Measurements from ENCODE around the gene LRRN4.
"Not testable (repeated sequence)": the region's sequence is repeated elsewhere in the genome, so short reads cannot be mapped to it uniquely, and the experiment has no call there.

The LRRN4 gene

GRCh38 chr20:6044115-6044514, 9.7 kb downstream of the LRRN4 start:
- H3K27me3 ChIP-seq (ENCODE audit: insufficient read depth, low read length), result peaks cover 7% of the 10 kb centered on the region; the same call in 1 of the 2 replicates
- no peak overlapping the region for H3K4me3 ChIP-seq (ENCODE audit: low read length)
- H3K4me1 ChIP-seq (ENCODE audit: insufficient read depth, low read length), result no peaks in the 10 kb centered on the region
- 88% methylated on average over 2 of the region's 2 CpGs for WGBS
- no peak overlapping the region for H3K27ac ChIP-seq (ENCODE audit: low read depth, low read length)
- peaks cover 18% of the 10 kb centered on the region for H3K36me3 ChIP-seq (ENCODE audit: insufficient read depth, low read length)
- H3K9me3 ChIP-seq (ENCODE audit: insufficient read depth, low read depth, low read length), result no peaks in the 10 kb centered on the region
- no peak overlapping the region for H3K9ac ChIP-seq (ENCODE audit: low read depth, low read length)

- 96% methylated on average over 26 of the region's 26 CpGs for WGBS
- Histone ChIP-seq H3K4me3 (ENCODE audit: low read length) (no peak overlapping the region), H3K36me3 (ENCODE audit: insufficient read depth, low read length) (peaks cover 40% of the 10 kb centered on the region), H3K4me1 (ENCODE audit: insufficient read depth, low read length) (no peaks in the 10 kb centered on the region), H3K9ac (ENCODE audit: low read depth, low read length) (no peak overlapping the region), H3K27ac (ENCODE audit: low read depth, low read length) (no peak overlapping the region), H3K27me3 (ENCODE audit: insufficient read depth, low read length) (no peaks in the 10 kb centered on the region), H3K9me3 (ENCODE audit: insufficient read depth, low read depth, low read length) (no peaks in the 10 kb centered on the region)
Observed at GRCh38 chr20:6041808-6042265, 12.0 kb downstream of the LRRN4 start.

- Histone ChIP-seq H3K9me3 (ENCODE audit: insufficient read depth, low read depth, low read length) (no peaks in the 10 kb centered on the region), H3K4me3 (ENCODE audit: low read length) (no peak overlapping the region), H3K27ac (ENCODE audit: low read depth, low read length) (no peak overlapping the region), H3K9ac (ENCODE audit: low read depth, low read length) (no peak overlapping the region), H3K36me3 (ENCODE audit: insufficient read depth, low read length) (peaks cover 47% of the 10 kb centered on the region), H3K4me1 (ENCODE audit: insufficient read depth, low read length) (no peaks in the 10 kb centered on the region), H3K27me3 (ENCODE audit: insufficient read depth, low read length) (no peaks in the 10 kb centered on the region)
- 95% methylated on average over 67 of the region's 67 CpGs for WGBS
Observed at GRCh38 chr20:6040958-6041807, 12.7 kb downstream of the LRRN4 start.

- Histone ChIP-seq H3K27ac (ENCODE audit: low read depth, low read length) (no peak overlapping the region), H3K4me1 (ENCODE audit: insufficient read depth, low read length) (no peaks in the 10 kb centered on the region), H3K4me3 (ENCODE audit: low read length) (no peak overlapping the region), H3K9ac (ENCODE audit: low read depth, low read length) (no peak overlapping the region), H3K27me3 (ENCODE audit: insufficient read depth, low read length) (no peaks in the 10 kb centered on the region), H3K36me3 (ENCODE audit: insufficient read depth, low read length) (peaks cover 51% of the 10 kb centered on the region), H3K9me3 (ENCODE audit: insufficient read depth, low read depth, low read length) (no peaks in the 10 kb centered on the region)
- 95% methylated on average over 8 of the region's 8 CpGs for WGBS
Observed at GRCh38 chr20:6040540-6040939, 13.3 kb downstream of the LRRN4 start.

- H3K4me3 ChIP-seq (ENCODE audit: low read length), result no peak overlapping the region
- no peaks in the 10 kb centered on the region for H3K4me1 ChIP-seq (ENCODE audit: insufficient read depth, low read length)
- WGBS, result 93% methylated on average over 5 of the region's 5 CpGs
- H3K36me3 ChIP-seq (ENCODE audit: insufficient read depth, low read length), result peaks cover 59% of the 10 kb centered on the region
- H3K9me3 ChIP-seq (ENCODE audit: insufficient read depth, low read depth, low read length), result no peaks in the 10 kb centered on the region
- no peak overlapping the region for H3K9ac ChIP-seq (ENCODE audit: low read depth, low read length)
- H3K27me3 ChIP-seq (ENCODE audit: insufficient read depth, low read length), result no peaks in the 10 kb centered on the region
- H3K27ac ChIP-seq (ENCODE audit: low read depth, low read length), result no peak overlapping the region
Observed at GRCh38 chr20:6039766-6040165, 14.1 kb downstream of the LRRN4 start.

- H3K36me3 ChIP-seq (ENCODE audit: insufficient read depth, low read length), result peaks cover 74% of the 10 kb centered on the region
- H3K9ac ChIP-seq (ENCODE audit: low read depth, low read length), result no peak overlapping the region
- H3K9me3 ChIP-seq (ENCODE audit: insufficient read depth, low read depth, low read length), result no peaks in the 10 kb centered on the region
- H3K4me1 ChIP-seq (ENCODE audit: insufficient read depth, low read length), result no peaks in the 10 kb centered on the region
- H3K27me3 ChIP-seq (ENCODE audit: insufficient read depth, low read length), result no peaks in the 10 kb centered on the region
- H3K4me3 ChIP-seq (ENCODE audit: low read length), result no peak overlapping the region
- 88% methylated on average over 3 of the region's 3 CpGs for WGBS
- no peak overlapping the region for H3K27ac ChIP-seq (ENCODE audit: low read depth, low read length)
Observed at GRCh38 chr20:6038256-6038655, 15.6 kb downstream of the LRRN4 start.

GRCh38 chr20:6037082-6037481, 16.8 kb downstream of the LRRN4 start:
- H3K36me3 ChIP-seq (ENCODE audit: insufficient read depth, low read length), result peaks cover 82% of the 10 kb centered on the region
- no peak overlapping the region for H3K4me3 ChIP-seq (ENCODE audit: low read length)
- H3K9ac ChIP-seq (ENCODE audit: low read depth, low read length), result no peak overlapping the region
- WGBS, result 100% methylated on average over 1 of the region's 1 CpG
- no peaks in the 10 kb centered on the region for H3K9me3 ChIP-seq (ENCODE audit: insufficient read depth, low read depth, low read length)
- no peak overlapping the region for H3K27ac ChIP-seq (ENCODE audit: low read depth, low read length)
- H3K27me3 ChIP-seq (ENCODE audit: insufficient read depth, low read length), result no peaks in the 10 kb centered on the region
- no peaks in the 10 kb centered on the region for H3K4me1 ChIP-seq (ENCODE audit: insufficient read depth, low read length)

- Histone ChIP-seq H3K4me1 (ENCODE audit: insufficient read depth, low read length) (no peaks in the 10 kb centered on the region), H3K9me3 (ENCODE audit: insufficient read depth, low read depth, low read length) (no peaks in the 10 kb centered on the region), H3K4me3 (ENCODE audit: low read length) (no peak overlapping the region), H3K27ac (ENCODE audit: low read depth, low read length) (no peak overlapping the region), H3K27me3 (ENCODE audit: insufficient read depth, low read length) (no peaks in the 10 kb centered on the region), H3K9ac (ENCODE audit: low read depth, low read length) (no peak overlapping the region), H3K36me3 (ENCODE audit: insufficient read depth, low read length) (peaks cover 91% of the 10 kb centered on the region)
- 93% methylated on average over 4 of the region's 4 CpGs for WGBS
Observed at GRCh38 chr20:6036213-6036612, 17.6 kb downstream of the LRRN4 start.

- 94% methylated on average over 2 of the region's 2 CpGs for WGBS
- no peak overlapping the region for H3K4me3 ChIP-seq (ENCODE audit: low read length)
- no peaks in the 10 kb centered on the region for H3K27me3 ChIP-seq (ENCODE audit: insufficient read depth, low read length)
- no peaks in the 10 kb centered on the region for H3K4me1 ChIP-seq (ENCODE audit: insufficient read depth, low read length)
- H3K9ac ChIP-seq (ENCODE audit: low read depth, low read length), result no peak overlapping the region
- peaks cover 76% of the 10 kb centered on the region for H3K36me3 ChIP-seq (ENCODE audit: insufficient read depth, low read length)
- no peak overlapping the region for H3K27ac ChIP-seq (ENCODE audit: low read depth, low read length)
- H3K9me3 ChIP-seq (ENCODE audit: insufficient read depth, low read depth, low read length), result no peaks in the 10 kb centered on the region
Observed at GRCh38 chr20:6034134-6034969, 19.5 kb downstream of the LRRN4 start.

GRCh38 chr20:6032907-6033306, 21.0 kb downstream of the LRRN4 start:
- not testable (repeated sequence) for H3K27ac ChIP-seq (ENCODE audit: low read depth, low read length); H3K9ac ChIP-seq (ENCODE audit: low read depth, low read length); H3K27me3 ChIP-seq (ENCODE audit: insufficient read depth, low read length); H3K9me3 ChIP-seq (ENCODE audit: insufficient read depth, low read depth, low read length); H3K4me1 ChIP-seq (ENCODE audit: insufficient read depth, low read length); H3K4me3 ChIP-seq (ENCODE audit: low read length)
- H3K36me3 ChIP-seq (ENCODE audit: insufficient read depth, low read length), result peaks cover 64% of the 10 kb centered on the region
- 97% methylated on average over 8 of the region's 8 CpGs for whole genome bisulfite sequencing

- H3K4me3 ChIP-seq (ENCODE audit: low read length), result no peak overlapping the region
- no peak overlapping the region for H3K27ac ChIP-seq (ENCODE audit: low read depth, low read length)
- no peaks in the 10 kb centered on the region for H3K9me3 ChIP-seq (ENCODE audit: insufficient read depth, low read depth, low read length)
- peaks cover 53% of the 10 kb centered on the region for H3K36me3 ChIP-seq (ENCODE audit: insufficient read depth, low read length)
- H3K9ac ChIP-seq (ENCODE audit: low read depth, low read length), result no peak overlapping the region
- no peaks in the 10 kb centered on the region for H3K27me3 ChIP-seq (ENCODE audit: insufficient read depth, low read length)
- H3K4me1 ChIP-seq (ENCODE audit: insufficient read depth, low read length), result no peaks in the 10 kb centered on the region
- WGBS, result 96% methylated on average over 6 of the region's 6 CpGs
Observed at GRCh38 chr20:6030453-6031080, 23.3 kb downstream of the LRRN4 start.

All from HUES64 (cell line).